Measurements from ENCODE around the gene EPB41L4B.

GRCh38 chr9:109267555-109267954, 53.3 kb downstream of the EPB41L4B start:
- TF ChIP-seq ZNF70 (CRISPR knock-in tag; IDR thresholded peaks at IDR 0.05) (no peak), CSDC2 (CRISPR knock-in tag; IDR thresholded peaks at IDR 0.05) (no peak), OSR1 (CRISPR knock-in tag; IDR thresholded peaks at IDR 0.05) (no peak), RARB (CRISPR knock-in tag; IDR thresholded peaks at IDR 0.05) (no peak), ZFP30 (CRISPR knock-in tag; IDR thresholded peaks at IDR 0.05) (no peak), PATZ1 (CRISPR knock-in tag; IDR thresholded peaks at IDR 0.05; ENCODE audit: borderline replicate concordance) (no peak), ZNF8 (CRISPR knock-in tag; IDR thresholded peaks at IDR 0.05) (no peak), TOX (CRISPR knock-in tag; IDR thresholded peaks at IDR 0.05; ENCODE audit: borderline replicate concordance) (no peak), ARNTL (CRISPR knock-in tag; IDR thresholded peaks at IDR 0.05; ENCODE audit: borderline replicate concordance, low read depth) (no peak)
- TF ChIP-seq, protein P1, sequence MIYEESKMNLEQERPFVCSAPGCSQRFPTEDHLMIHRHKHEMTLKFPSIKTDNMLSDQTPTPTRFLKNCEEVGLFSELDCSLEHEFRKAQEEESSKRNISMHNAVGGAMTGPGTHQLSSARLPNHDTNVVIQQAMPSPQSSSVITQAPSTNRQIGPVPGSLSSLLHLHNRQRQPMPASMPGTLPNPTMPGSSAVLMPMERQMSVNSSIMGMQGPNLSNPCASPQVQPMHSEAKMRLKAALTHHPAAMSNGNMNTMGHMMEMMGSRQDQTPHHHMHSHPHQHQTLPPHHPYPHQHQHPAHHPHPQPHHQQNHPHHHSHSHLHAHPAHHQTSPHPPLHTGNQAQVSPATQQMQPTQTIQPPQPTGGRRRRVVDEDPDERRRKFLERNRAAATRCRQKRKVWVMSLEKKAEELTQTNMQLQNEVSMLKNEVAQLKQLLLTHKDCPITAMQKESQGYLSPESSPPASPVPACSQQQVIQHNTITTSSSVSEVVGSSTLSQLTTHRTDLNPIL (CRISPR knock-in tag; IDR thresholded peaks at IDR 0.05; ENCODE audit: low read depth) = no peak
